Bronchial epithelial cell (primary cell): ENCODE results near the gene LIPC. TPM values are rescaled to one million over a fixed set of nuclear protein-coding genes. Genes with fewer than 3 reads are reported as not detected.

Source experiments
- DNase-seq: peaks from one replicate; pipeline ENCODE4 v3.0.0-alpha.2; 2010; ENCODE audit warnings: low read depth
- FAIRE-seq: peaks from 2 replicates; lab custom pipeline; 2011; peaks lifted over from hg19 to GRCh38; lab: Jason Lieb, UNC
- H3K27me3 ChIP-seq: 2 replicates; pipeline ENCODE4 v1.5.1; 2011; ENCODE audit warnings: low read length; ENCODE audit not compliant: control insufficient read depth, insufficient read depth
- H3K36me3 ChIP-seq: 2 replicates; pipeline ENCODE4 v1.5.1; 2011; ENCODE audit warnings: low read length; ENCODE audit not compliant: control insufficient read depth, insufficient read depth
- H3K4me3 ChIP-seq: 2 replicates; pipeline ENCODE4 v1.5.1; 2011; ENCODE audit warnings: mild to moderate bottlenecking, low read depth, low read length, control low read depth
- total RNA-seq: library from RNA; depleted of rRNA; stranded (reverse); fragments of >200 nt; gene quantifications from 2 replicates; pipeline ENCODE4 v1.2.1, GENCODE V29; 2014
- TF ChIP-seq, protein P1 (sequence below): IDR thresholded peaks from 2 replicates; pipeline ENCODE4 v1.5.1; 2011; ENCODE audit warnings: mild to moderate bottlenecking, moderate library complexity, low read length, control low read depth, inconsistent platforms; ENCODE audit not compliant: insufficient read depth, severe bottlenecking

LIPC gene
- total RNA-seq, 1 donor from 2014 or later: 0.26 TPM

DNA sequence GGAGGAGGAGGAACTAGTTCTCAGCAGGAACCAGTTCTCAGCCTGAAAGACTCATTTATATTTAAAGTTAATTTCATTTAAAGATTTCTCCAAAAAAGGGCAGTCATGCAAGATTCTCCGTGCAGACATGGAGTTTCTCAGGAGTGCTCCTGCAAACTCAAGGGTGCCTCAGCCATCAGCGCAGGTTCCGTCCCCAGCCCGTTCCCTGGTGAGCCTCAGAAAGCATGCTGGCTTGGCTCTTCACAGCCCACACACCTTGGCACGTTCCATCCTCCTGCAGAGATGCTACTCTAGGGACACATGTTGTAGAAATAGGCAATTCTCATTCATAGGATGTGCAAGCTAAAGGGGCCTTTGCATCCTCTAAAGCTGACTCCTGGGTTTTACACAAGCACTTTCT is 123.0 kb downstream of the LIPC start:
- no peaks in the 10 kb centered on the region for H3K27me3 ChIP-seq
- DNase-seq (no peak), FAIRE-seq (no peak)
- H3K36me3 ChIP-seq: no peaks in the 10 kb centered on the region
- H3K4me3 ChIP-seq: no peak overlapping the region
- TF ChIP-seq, protein P1, sequence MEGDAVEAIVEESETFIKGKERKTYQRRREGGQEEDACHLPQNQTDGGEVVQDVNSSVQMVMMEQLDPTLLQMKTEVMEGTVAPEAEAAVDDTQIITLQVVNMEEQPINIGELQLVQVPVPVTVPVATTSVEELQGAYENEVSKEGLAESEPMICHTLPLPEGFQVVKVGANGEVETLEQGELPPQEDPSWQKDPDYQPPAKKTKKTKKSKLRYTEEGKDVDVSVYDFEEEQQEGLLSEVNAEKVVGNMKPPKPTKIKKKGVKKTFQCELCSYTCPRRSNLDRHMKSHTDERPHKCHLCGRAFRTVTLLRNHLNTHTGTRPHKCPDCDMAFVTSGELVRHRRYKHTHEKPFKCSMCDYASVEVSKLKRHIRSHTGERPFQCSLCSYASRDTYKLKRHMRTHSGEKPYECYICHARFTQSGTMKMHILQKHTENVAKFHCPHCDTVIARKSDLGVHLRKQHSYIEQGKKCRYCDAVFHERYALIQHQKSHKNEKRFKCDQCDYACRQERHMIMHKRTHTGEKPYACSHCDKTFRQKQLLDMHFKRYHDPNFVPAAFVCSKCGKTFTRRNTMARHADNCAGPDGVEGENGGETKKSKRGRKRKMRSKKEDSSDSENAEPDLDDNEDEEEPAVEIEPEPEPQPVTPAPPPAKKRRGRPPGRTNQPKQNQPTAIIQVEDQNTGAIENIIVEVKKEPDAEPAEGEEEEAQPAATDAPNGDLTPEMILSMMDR: no peak

DNA sequence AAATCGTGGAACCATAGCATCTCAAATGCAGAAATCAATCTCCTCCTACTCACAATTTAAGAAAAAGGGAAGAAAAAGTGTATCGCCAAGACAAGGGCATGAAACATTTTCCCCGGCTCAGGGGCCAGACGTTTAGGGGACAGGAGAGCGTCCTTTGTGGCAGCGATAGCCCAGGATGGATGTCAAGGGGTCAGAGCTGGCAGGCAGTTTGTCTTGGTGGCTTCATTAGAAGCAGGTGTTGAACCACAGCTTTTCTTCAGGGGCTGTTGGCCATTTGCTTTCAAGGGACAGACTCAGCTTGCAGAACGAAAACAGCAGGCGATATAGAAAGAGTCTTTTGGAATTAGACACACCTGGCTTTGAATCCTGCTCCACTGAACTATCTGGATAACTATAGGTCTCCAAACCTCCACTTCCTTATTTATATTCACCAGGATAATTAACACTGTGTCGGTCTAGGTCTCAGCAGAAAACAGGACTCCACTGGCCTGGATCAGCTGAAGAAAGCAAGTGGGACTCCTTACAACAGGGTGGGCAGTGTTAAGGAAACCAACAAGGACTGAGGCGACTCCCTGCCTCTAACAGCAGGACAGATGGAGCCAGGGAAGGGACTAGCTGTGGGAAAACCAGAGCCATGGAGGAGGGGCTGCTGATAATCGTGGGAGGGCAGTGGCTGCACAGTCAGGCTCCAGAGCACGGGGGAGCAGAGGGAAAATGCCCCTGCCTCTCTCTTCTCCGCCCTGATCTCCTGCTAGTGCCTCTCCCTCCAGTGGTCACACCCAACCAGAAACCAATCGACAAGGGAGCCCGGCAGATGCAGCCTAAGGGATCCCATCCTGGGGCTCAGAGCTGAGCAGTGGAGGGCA is 123.6 kb downstream of the LIPC start:
- no peak for FAIRE-seq
- no peak overlapping the region for H3K4me3 ChIP-seq
- no peak for DNase-seq

DNA sequence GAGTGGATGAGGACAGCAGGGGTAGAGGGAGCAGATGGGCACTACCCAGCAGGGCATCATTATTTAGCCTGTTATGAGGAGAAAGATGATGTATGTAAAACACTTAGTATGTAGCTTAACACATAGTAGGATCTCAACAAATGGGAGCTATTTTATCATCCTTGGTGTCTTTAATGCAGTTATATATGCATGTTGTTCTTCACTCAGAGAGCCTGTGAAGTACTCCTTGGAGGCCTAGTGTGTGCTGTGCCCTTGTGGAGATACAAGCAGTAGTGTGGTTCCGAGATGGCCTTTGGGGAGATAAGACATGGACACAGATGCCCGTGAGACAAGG is 124.2 kb downstream of the LIPC start:
- H3K27me3 ChIP-seq: no peaks in the 10 kb centered on the region

More for the DNA sequence above, 123.6 kb downstream of the LIPC start:
- no peaks in the 10 kb centered on the region for H3K36me3 ChIP-seq
- no peaks in the 10 kb centered on the region for H3K27me3 ChIP-seq
- TF ChIP-seq, protein P1: no peak

DNA sequence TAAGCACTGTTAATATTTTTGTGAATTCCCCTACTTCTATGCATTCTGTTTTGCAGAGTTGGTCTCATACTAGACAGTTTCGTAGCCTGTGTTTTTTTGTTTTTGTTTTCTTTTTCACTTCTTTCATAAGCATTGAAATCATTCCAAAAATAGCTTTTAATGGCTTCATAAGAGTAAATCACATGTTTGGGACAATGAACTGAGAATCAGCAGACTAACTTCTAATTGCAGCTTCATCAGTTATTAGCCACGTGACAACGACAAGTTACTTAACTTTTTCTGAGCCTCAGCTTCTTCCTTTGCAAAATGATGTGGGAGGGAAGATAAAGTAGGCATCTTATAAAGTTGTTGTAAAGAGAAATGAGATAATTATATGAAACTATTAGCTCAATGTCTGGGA is 124.8 kb downstream of the LIPC start:
- no peaks in the 10 kb centered on the region for H3K27me3 ChIP-seq
- H3K4me3 ChIP-seq: no peak overlapping the region
- DNase-seq: no peak
- H3K36me3 ChIP-seq: no peaks in the 10 kb centered on the region
- FAIRE-seq: no peak
- TF ChIP-seq, protein P1: no peak

More for the DNA sequence above, 124.2 kb downstream of the LIPC start:
- no peak for DNase-seq
- no peak for FAIRE-seq
- Histone ChIP-seq H3K4me3 (no peak overlapping the region), H3K36me3 (no peaks in the 10 kb centered on the region)
- TF ChIP-seq, protein P1: no peak

DNA sequence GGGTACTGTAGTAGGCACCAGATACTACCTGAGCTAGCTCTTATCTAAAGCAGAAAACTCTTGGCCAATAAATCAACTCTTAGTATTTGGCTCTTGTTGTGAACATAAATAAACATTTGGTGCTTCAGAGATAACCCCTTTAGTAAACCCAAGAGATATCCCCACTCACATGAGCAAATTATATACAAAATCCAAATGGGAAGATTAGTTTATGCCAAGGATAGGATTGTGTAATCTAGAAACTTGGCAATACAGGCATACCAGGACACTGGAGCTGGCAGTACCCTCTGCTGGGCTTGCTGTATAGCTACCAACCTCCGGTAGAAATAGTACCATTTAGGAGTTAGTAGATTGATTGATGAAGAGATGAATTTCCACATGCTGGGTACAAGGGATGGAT is 127.0 kb downstream of the LIPC start:
- TF ChIP-seq, protein P1: no peak
- DNase-seq (no peak), FAIRE-seq (no peak)
- no peaks in the 10 kb centered on the region for H3K27me3 ChIP-seq
- no peaks in the 10 kb centered on the region for H3K36me3 ChIP-seq
- no peak overlapping the region for H3K4me3 ChIP-seq
